HepG2 (cell line): ENCODE results near the gene SLC2A4. TPM values are rescaled to one million over a fixed set of nuclear protein-coding genes. Genes with fewer than 3 reads are reported as not detected.
A peak's percentile ranks its signal among the peaks of the same experiment; 100 is the strongest.

Experiments used
- ATAC-seq: fragments of 200-7000 bp; cut with Tn5 transposase; 3 replicates; pipeline ENCODE4 v1.9.1; 2020; ENCODE audit warnings: mild to moderate bottlenecking, moderate library complexity
- BruUV-seq: library from RNA; stranded (reverse); fragments of 400-500 nt; replicated peaks from 2 replicates; lab custom pipeline; 2021; lab: Mats Ljungman, UMichigan
- CTCF ChIA-PET: fragments of 300-600 bp; formaldehyde crosslinking; extraction: SDS; loops from one replicate; lab custom pipeline; 2021; ENCODE audit warnings: low total read pairs, inconsistent platforms, low intra/inter-chr PET ratio; lab: Yijun Ruan, JAX
- POLR2A ChIA-PET: fragments of 350-600 bp; sonication (Branson Sonifier 250); formaldehyde crosslinking; loops from one replicate; lab custom pipeline; 2020; ENCODE audit warnings: antibody characterized with exemption, inconsistent platforms; lab: Yijun Ruan, JAX
- DNase-seq: peaks from one replicate; pipeline ENCODE4 v3.0.0-alpha.2; 2015; ENCODE audit warnings: low spot score
- FAIRE-seq: peaks from 3 replicates; lab custom pipeline; 2011; peaks lifted over from hg19 to GRCh38; lab: Jason Lieb, UNC
- H2AFZ ChIP-seq: one replicate; pipeline ENCODE4 v1.6.1; 2011; ENCODE audit warnings: low read length, inconsistent platforms
- H3K27ac ChIP-seq: fragments of 300-600 bp; 3 replicates; pipeline ENCODE4 v1.8.0; 2011; ENCODE audit warnings: mixed run types, mild to moderate bottlenecking, mixed read lengths, low read length, inconsistent platforms; ENCODE audit not compliant: insufficient read depth; ENCODE audit errors: extremely low read length
- H3K27me3 ChIP-seq, 2 experiments: fragments of 200-600 bp in 1 of 2; 2 replicates in 1 of 2; 3 replicates in 1 of 2; pipeline versions ENCODE4 v1.6.0 to v1.8.0; 2011; ENCODE audit warnings: low read length in 2 of 2, mild to moderate bottlenecking in 2 of 2, moderate library complexity in 2 of 2, inconsistent platforms in 1 of 2; ENCODE audit not compliant: insufficient read depth in 2 of 2, control insufficient read depth in 1 of 2
- H3K36me3 ChIP-seq, 2 experiments: fragments of 200-600 bp in 1 of 2; replicated peaks in 1 of 2; 2 replicates in 1 of 2; 3 replicates in 1 of 2; pipeline versions ENCODE4 v1.5.1 to v1.8.0; 2011; ENCODE audit warnings: low read length in 2 of 2, inconsistent platforms in 1 of 2; ENCODE audit not compliant: insufficient read depth in 2 of 2, control insufficient read depth in 1 of 2
- H3K4me1 ChIP-seq: 2 replicates; pipeline ENCODE4 v1.5.1; 2012; ENCODE audit warnings: low read length, inconsistent platforms; ENCODE audit not compliant: insufficient read depth
- H3K4me2 ChIP-seq: 2 replicates; pipeline ENCODE4 v1.6.0; 2011; ENCODE audit warnings: low read depth, low read length, inconsistent platforms
- H3K4me3 ChIP-seq, 3 experiments: fragments of 200-600 bp in 1 of 3; sonication (generic), shearing (Covaris generic) in 1 of 3; replicated peaks in 1 of 3; 2 replicates each; pipeline ENCODE4 v1.5.1; 2011 to 2016; ENCODE audit warnings: low read length in 3 of 3, inconsistent platforms in 2 of 3, low read depth in 2 of 3, mild to moderate bottlenecking in 2 of 3, control low read depth in 1 of 3, mixed read lengths in 1 of 3; ENCODE audit not compliant: insufficient read depth in 1 of 3
- H3K79me2 ChIP-seq: one replicate; pipeline ENCODE4 v1.6.1; 2011; ENCODE audit warnings: low read length, inconsistent platforms; ENCODE audit not compliant: insufficient read depth
- H3K9ac ChIP-seq: 2 replicates; pipeline ENCODE4 v1.6.0; 2011; ENCODE audit warnings: mild to moderate bottlenecking, low read depth, low read length, inconsistent platforms; ENCODE audit not compliant: insufficient read depth
- H3K9me3 ChIP-seq: 2 replicates; pipeline ENCODE4 v1.5.1; 2012; ENCODE audit warnings: mild to moderate bottlenecking, low read length
- H4K20me1 ChIP-seq: 2 replicates; pipeline ENCODE4 v1.6.0; 2011; ENCODE audit warnings: inconsistent platforms, mild to moderate bottlenecking, low read length, moderate library complexity; ENCODE audit not compliant: insufficient read depth
- NFYB ChIP-seq: sonication (generic); formaldehyde crosslinking; IDR thresholded peaks from 2 replicates; pipeline ENCODE4 v1.4.0; 2020; ENCODE audit warnings: missing genetic modification reagents
- SALL1 ChIP-seq: sonication (generic); formaldehyde crosslinking; IDR thresholded peaks from 2 replicates; pipeline ENCODE4 v1.8.0; 2022; ENCODE audit warnings: mild to moderate bottlenecking, missing genetic modification reagents
- STAT6 ChIP-seq: sonication (generic); formaldehyde crosslinking; IDR thresholded peaks from 2 replicates; pipeline ENCODE4 v1.4.0; 2020; ENCODE audit warnings: missing genetic modification reagents, mild to moderate bottlenecking, borderline replicate concordance
- ZBTB4 ChIP-seq: sonication (generic); formaldehyde crosslinking; IDR thresholded peaks from 2 replicates; pipeline ENCODE4 v1.4.0; 2020; ENCODE audit warnings: missing genetic modification reagents, mild to moderate bottlenecking, borderline replicate concordance
- WGBS: methylation state at CpG from one replicate; pipeline ENCODE4 v1.1.6; 2017; ENCODE audit warnings: low lambda C conversion rate; 5-methylcytosine and 5-hydroxymethylcytosine counted together
- in situ Hi-C: cut with HindIII; loops from 2 replicates; pipeline ENCODE4 v1.10.0; 2017; ENCODE audit warnings: low pct_unique_long_range_greater_than_20kb; ENCODE audit not compliant: extremely low pct_ligation_motif_present
- intact Hi-C: fragments of 100-400 bp; cut with micrococcal nuclease; formaldehyde crosslinking; loops from one replicate; pipeline ENCODE4 v1.10.0; 2022; ENCODE audit not compliant: unreplicated experiment
- polyA plus RNA-seq, 8 experiments: library from polyadenylated mRNA; depleted of rRNA in 3 of 8; stranded (reverse) in 7 of 8; unstranded in 1 of 8; fragments of >200 nt; fragmentation: Illumina TruSeq in 4 of 8; extraction: Trizol in 4 of 8; gene quantifications; 2 replicates each; pipeline versions ENCODE4 v1.2.1 to v1.2.3, GENCODE V29; 2011 to 2016; ENCODE audit warnings: low read depth in 4 of 8, missing spikeins in 1 of 8, mixed read lengths in 1 of 8; ENCODE audit not compliant: insufficient read depth in 1 of 8
- total RNA-seq, 5 experiments: library from RNA; depleted of rRNA; stranded (reverse); fragments of >200 nt; fragmentation: Illumina TruSeq; extraction: Trizol; gene quantifications; 2 replicates each; pipeline ENCODE4 v1.2.3, GENCODE V29; 2016; ENCODE audit warnings: low read depth in 1 of 5

The SLC2A4 gene
- total and polyA plus RNA-seq, 2 of the 13 experiments (the other 11 are each of a cell fraction or from before 2014, with no cell fraction given), result 4.9 to 5.8 TPM

GRCh38 chr17:7248796-7249195, 32.7 kb upstream of the SLC2A4 start:
- no peak for DNase-seq
- no peak overlapping the region for H3K4me3 ChIP-seq
- H3K79me2 ChIP-seq, result peaks cover 53% of the 10 kb centered on the region
- H3K36me3 ChIP-seq, result peaks cover 5 to 27% of the 10 kb centered on the region in 2 experiments; a peak in 3 of 5 replicates
- TF ChIP-seq NFYB (CRISPR knock-in tag) (no peak), ZBTB4 (CRISPR knock-in tag) (no peak), STAT6 (CRISPR knock-in tag) (no peak), SALL1 (no peak)
- POLR2A ChIA-PET, result interaction anchor here (1.5 to 1.6 kb wide), 2 partner anchors 14 to 16 kb away, joined by 4 to 5 read pairs; partner anchors contain the start of gene DVL2
- WGBS, result 83% methylated on average over 4 of the region's 4 CpGs
- in situ Hi-C loops (no loop called here), intact Hi-C loops (no loop called here)
- no peaks in the 10 kb centered on the region for H3K9me3 ChIP-seq
- H3K27ac ChIP-seq, result no peak overlapping the region
- CTCF ChIA-PET, result no interaction called here
- H3K4me1 ChIP-seq, result peaks cover 30% of the 10 kb centered on the region
- no peak for FAIRE-seq
- BruUV-seq, result no TSS peak
- peak overlapping the region; percentile 24; the same call in 1 of the 2 replicates for H3K9ac ChIP-seq
- H4K20me1 ChIP-seq, result no peaks in the 10 kb centered on the region
- H2AFZ ChIP-seq, result no peak overlapping the region
- peak overlapping the region; percentile 90 for H3K4me2 ChIP-seq
- ATAC-seq, result no peak
- H3K27me3 ChIP-seq, result peaks cover 0 to 2% of the 10 kb centered on the region in 2 experiments; a peak in 1 of 5 replicates
